Measurements from ENCODE around the gene WNT8B.

DNA sequence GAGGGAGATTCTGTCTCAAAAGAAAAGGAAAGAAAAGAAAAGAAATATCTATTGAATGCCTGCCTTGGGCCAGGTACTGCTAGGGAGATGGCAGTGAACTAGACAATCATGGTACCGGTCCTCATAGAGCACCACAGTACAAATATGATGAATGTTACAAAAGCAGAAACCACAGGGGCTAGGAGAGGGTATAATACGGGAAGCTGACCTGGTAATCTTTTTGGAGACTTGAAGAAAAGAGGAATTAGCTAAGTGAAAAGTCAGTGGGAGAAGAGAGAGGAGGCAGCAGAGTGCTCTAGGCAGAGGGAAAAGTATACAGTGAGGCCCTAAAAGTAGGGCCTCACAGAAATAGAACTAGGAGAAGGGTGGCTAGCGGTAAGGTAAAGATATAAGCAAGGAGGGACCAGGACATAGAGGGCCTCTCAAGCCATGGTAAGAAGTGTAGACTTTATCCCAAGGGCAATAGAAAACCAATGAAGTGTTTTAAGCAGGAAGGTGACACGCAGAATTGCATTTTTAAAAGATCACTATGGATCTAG lies 42.8 kb upstream of the WNT8B start:
- TF ChIP-seq, protein P1, sequence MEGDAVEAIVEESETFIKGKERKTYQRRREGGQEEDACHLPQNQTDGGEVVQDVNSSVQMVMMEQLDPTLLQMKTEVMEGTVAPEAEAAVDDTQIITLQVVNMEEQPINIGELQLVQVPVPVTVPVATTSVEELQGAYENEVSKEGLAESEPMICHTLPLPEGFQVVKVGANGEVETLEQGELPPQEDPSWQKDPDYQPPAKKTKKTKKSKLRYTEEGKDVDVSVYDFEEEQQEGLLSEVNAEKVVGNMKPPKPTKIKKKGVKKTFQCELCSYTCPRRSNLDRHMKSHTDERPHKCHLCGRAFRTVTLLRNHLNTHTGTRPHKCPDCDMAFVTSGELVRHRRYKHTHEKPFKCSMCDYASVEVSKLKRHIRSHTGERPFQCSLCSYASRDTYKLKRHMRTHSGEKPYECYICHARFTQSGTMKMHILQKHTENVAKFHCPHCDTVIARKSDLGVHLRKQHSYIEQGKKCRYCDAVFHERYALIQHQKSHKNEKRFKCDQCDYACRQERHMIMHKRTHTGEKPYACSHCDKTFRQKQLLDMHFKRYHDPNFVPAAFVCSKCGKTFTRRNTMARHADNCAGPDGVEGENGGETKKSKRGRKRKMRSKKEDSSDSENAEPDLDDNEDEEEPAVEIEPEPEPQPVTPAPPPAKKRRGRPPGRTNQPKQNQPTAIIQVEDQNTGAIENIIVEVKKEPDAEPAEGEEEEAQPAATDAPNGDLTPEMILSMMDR (IDR thresholded peaks at IDR 0.05; ENCODE audit: insufficient read depth, low read length, poor library complexity, severe bottlenecking), result no peak
- TF ChIP-seq EZH2phosphoT487 (conservative IDR thresholded peaks at IDR 0.05; ENCODE audit: low read length), result no peak

Data from SU-DHL-6 (cell line).